ENCODE measurements around the gene ST14.
A peak's percentile ranks its signal among the peaks of the same experiment; 100 is the strongest.

Gene ST14

GRCh38 chr11:130144861-130145281 is 14.7 kb upstream of the ST14 start:
- Histone ChIP-seq H4K20me1 (ENCODE audit: insufficient read depth, low read length) (no peaks in the 10 kb centered on the region), H3K79me2 (ENCODE audit: low read length) (no peaks in the 10 kb centered on the region), H3K9ac (ENCODE audit: low read length) (no peak overlapping the region), H3K27ac (ENCODE audit: low read length) (no peak overlapping the region), H3K27me3 (replicated peaks; ENCODE audit: insufficient read depth, low read length) (no peaks in the 10 kb centered on the region), H3K36me3 (replicated peaks; ENCODE audit: insufficient read depth, low read length) (no peaks in the 10 kb centered on the region), H3K4me2 (ENCODE audit: low read depth, low read length) (no peak overlapping the region), H3K4me1 (ENCODE audit: low read length) (peaks cover 22% of the 10 kb centered on the region), H3K9me2 (replicated peaks; ENCODE audit: insufficient read depth, low read length) (no peaks in the 10 kb centered on the region), H3K4me3 (ENCODE audit: low read length) (no peak overlapping the region), H3F3A (ENCODE audit: insufficient read depth, low read length) (peaks cover 27% of the 10 kb centered on the region), H3K9me3 (replicated peaks; ENCODE audit: insufficient read depth, low read length) (no peaks in the 10 kb centered on the region), H2AFZ (ENCODE audit: low read length) (no peak overlapping the region)
- TF ChIP-seq EZH2 (optimal IDR thresholded peaks at IDR 0.05; ENCODE audit: low read depth, low read length) = no peak
- no peak for TF ChIP-seq CTCF (IDR thresholded peaks at IDR 0.05; ENCODE audit: low read length)
- TF ChIP-seq EZH2phosphoT487 (IDR thresholded peaks at IDR 0.05; ENCODE audit: low read length) = no peak
- DNase-seq = no peak

GRCh38 chr11:130145311-130145812 is 14.2 kb upstream of the ST14 start:
- no peaks in the 10 kb centered on the region for H3K36me3 ChIP-seq (replicated peaks; ENCODE audit: insufficient read depth, low read length)
- H3K9me3 ChIP-seq (replicated peaks; ENCODE audit: insufficient read depth, low read length) = no peaks in the 10 kb centered on the region
- no peak overlapping the region for H3K9ac ChIP-seq (ENCODE audit: low read length)

GRCh38 chr11:130145975-130146776 is 13.4 kb upstream of the ST14 start:
- no peak overlapping the region for H3K4me3 ChIP-seq (ENCODE audit: low read length)
- H4K20me1 ChIP-seq (ENCODE audit: insufficient read depth, low read length) = no peaks in the 10 kb centered on the region
- peaks cover 27% of the 10 kb centered on the region for H3F3A ChIP-seq (ENCODE audit: insufficient read depth, low read length)
- peaks cover 22% of the 10 kb centered on the region for H3K4me1 ChIP-seq (ENCODE audit: low read length)
- peak; percentile 38 for TF ChIP-seq CTCF (IDR thresholded peaks at IDR 0.05; ENCODE audit: low read length)
- TF ChIP-seq EZH2 (optimal IDR thresholded peaks at IDR 0.05; ENCODE audit: low read depth, low read length) = no peak
- H3K9me2 ChIP-seq (replicated peaks; ENCODE audit: insufficient read depth, low read length) = no peaks in the 10 kb centered on the region
- H3K27me3 ChIP-seq (replicated peaks; ENCODE audit: insufficient read depth, low read length) = no peaks in the 10 kb centered on the region
- peak; percentile 91 for DNase-seq
- H3K36me3 ChIP-seq (replicated peaks; ENCODE audit: insufficient read depth, low read length) = no peaks in the 10 kb centered on the region
- H3K27ac ChIP-seq (ENCODE audit: low read length) = peak overlapping the region; percentile 76; the same call in 1 of the 2 replicates
- H3K79me2 ChIP-seq (ENCODE audit: low read length) = no peaks in the 10 kb centered on the region
- no peak overlapping the region for H2AFZ ChIP-seq (ENCODE audit: low read length)
- no peak overlapping the region for H3K9ac ChIP-seq (ENCODE audit: low read length)
- H3K4me2 ChIP-seq (ENCODE audit: low read depth, low read length) = peak overlapping the region; percentile 42
- no peaks in the 10 kb centered on the region for H3K9me3 ChIP-seq (replicated peaks; ENCODE audit: insufficient read depth, low read length)

More at GRCh38 chr11:130145311-130145812, 14.2 kb upstream of the ST14 start:
- H4K20me1 ChIP-seq (ENCODE audit: insufficient read depth, low read length) = no peaks in the 10 kb centered on the region
- H3K4me1 ChIP-seq (ENCODE audit: low read length) = peaks cover 22% of the 10 kb centered on the region
- no peaks in the 10 kb centered on the region for H3K9me2 ChIP-seq (replicated peaks; ENCODE audit: insufficient read depth, low read length)
- no peak for TF ChIP-seq EZH2 (optimal IDR thresholded peaks at IDR 0.05; ENCODE audit: low read depth, low read length)
- TF ChIP-seq EZH2phosphoT487 (IDR thresholded peaks at IDR 0.05; ENCODE audit: low read length) = no peak
- TF ChIP-seq CTCF (IDR thresholded peaks at IDR 0.05; ENCODE audit: low read length) = no peak
- no peak for DNase-seq
- no peak overlapping the region for H3K27ac ChIP-seq (ENCODE audit: low read length)
- H3K4me3 ChIP-seq (ENCODE audit: low read length) = no peak overlapping the region
- H3K4me2 ChIP-seq (ENCODE audit: low read depth, low read length) = no peak overlapping the region
- H3K79me2 ChIP-seq (ENCODE audit: low read length) = no peaks in the 10 kb centered on the region
- no peak overlapping the region for H2AFZ ChIP-seq (ENCODE audit: low read length)
- no peaks in the 10 kb centered on the region for H3K27me3 ChIP-seq (replicated peaks; ENCODE audit: insufficient read depth, low read length)
- peaks cover 27% of the 10 kb centered on the region for H3F3A ChIP-seq (ENCODE audit: insufficient read depth, low read length)

Measured in MM.1S (cell line).